Measurements from ENCODE around the gene ENDOV. TPM values are rescaled to one million over a fixed set of nuclear protein-coding genes. Genes with fewer than 3 reads are reported as not detected.

ENDOV gene
- total and polyA plus RNA-seq, 2 of the 13 experiments (the other 11 are each of a cell fraction or from before 2014, with no cell fraction given), result 15.1 to 17.1 TPM

DNA sequence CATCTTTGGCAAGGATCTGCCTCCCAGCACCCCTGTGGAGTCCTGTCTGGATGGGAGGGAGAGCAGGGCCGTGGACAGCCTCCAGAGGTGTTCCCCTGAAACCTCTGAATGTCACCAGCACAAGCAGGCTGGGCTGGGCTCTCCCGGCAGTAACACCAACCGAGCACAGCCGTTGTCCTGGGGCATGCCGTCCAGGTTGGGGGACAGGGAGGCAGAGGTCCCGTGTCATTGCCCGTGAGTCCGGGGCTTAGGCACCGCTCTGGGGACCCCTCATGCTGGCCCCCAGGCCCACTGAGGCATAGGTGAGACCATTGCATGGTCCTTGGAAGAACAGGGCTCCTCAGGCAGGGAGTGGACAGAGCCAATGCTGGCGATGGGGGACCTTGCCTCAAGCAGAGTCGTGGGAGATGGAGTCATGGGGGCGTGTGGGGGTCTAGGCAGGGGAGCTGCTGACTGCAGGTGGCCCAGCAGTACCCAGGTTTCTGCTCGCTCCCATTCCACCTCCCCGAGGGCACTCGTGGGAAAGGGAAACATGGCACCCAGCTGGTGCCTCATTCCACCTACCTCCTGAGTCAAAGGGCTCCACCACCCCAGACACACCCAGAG lies 17.5 kb downstream of the ENDOV start:
- Histone ChIP-seq H3K4me2 (ENCODE audit: low read depth, low read length) (no peak overlapping the region), H3K9ac (ENCODE audit: insufficient read depth, low read depth, low read length) (no peak overlapping the region), H3K9me3 (ENCODE audit: low read length) (no peaks in the 10 kb centered on the region), H3K4me1 (ENCODE audit: insufficient read depth, low read length) (no peaks in the 10 kb centered on the region), H2AFZ (ENCODE audit: low read length) (no peak overlapping the region), H3K36me3 (replicated peaks in 1 of 2; ENCODE audit: control insufficient read depth in 1 of 2, insufficient read depth in 2 of 2, low read length in 2 of 2) (no peaks in the 10 kb centered on the region), H4K20me1 (ENCODE audit: insufficient read depth, low read length) (no peaks in the 10 kb centered on the region; the same call in 1 of the 2 replicates), H3K27me3 (ENCODE audit: control insufficient read depth in 1 of 2, insufficient read depth in 2 of 2, low read length in 2 of 2) (peaks cover 2 to 8% of the 10 kb centered on the region in 2 experiments; a peak in 2 of 5 replicates), H3K27ac (ENCODE audit: extremely low read length, insufficient read depth, low read length) (no peak overlapping the region), H3K79me2 (ENCODE audit: insufficient read depth, low read length) (no peaks in the 10 kb centered on the region), H3K4me3 (replicated peaks in 1 of 3; ENCODE audit: insufficient read depth in 1 of 3, low read depth in 2 of 3, low read length in 3 of 3) (no peak overlapping the region)
- ChIA-PET POLR2A (no interaction called here), CTCF (ENCODE audit: low intra/inter-chr PET ratio, low total read pairs) (no interaction called here)
- no TSS peak for BruUV-seq (replicated peaks)
- in situ Hi-C loops (cut with HindIII; ENCODE audit: extremely low pct_ligation_motif_present, low pct_unique_long_range_greater_than_20kb) (no loop called here), intact Hi-C loops (cut with micrococcal nuclease; ENCODE audit: unreplicated experiment) (no loop called here)
- ATAC-seq (no peak; the same call in 2 of the 3 replicates), FAIRE-seq (no peak), DNase-seq (ENCODE audit: low spot score) (no peak)
- TF ChIP-seq SMAD3 (CRISPR knock-in tag; IDR thresholded peaks at IDR 0.05) (no peak), BORCS8-MEF2B (CRISPR knock-in tag; IDR thresholded peaks at IDR 0.05) (no peak)
- WGBS (ENCODE audit: low lambda C conversion rate), result 4% methylated on average over 4 of the region's 15 CpGs

DNA sequence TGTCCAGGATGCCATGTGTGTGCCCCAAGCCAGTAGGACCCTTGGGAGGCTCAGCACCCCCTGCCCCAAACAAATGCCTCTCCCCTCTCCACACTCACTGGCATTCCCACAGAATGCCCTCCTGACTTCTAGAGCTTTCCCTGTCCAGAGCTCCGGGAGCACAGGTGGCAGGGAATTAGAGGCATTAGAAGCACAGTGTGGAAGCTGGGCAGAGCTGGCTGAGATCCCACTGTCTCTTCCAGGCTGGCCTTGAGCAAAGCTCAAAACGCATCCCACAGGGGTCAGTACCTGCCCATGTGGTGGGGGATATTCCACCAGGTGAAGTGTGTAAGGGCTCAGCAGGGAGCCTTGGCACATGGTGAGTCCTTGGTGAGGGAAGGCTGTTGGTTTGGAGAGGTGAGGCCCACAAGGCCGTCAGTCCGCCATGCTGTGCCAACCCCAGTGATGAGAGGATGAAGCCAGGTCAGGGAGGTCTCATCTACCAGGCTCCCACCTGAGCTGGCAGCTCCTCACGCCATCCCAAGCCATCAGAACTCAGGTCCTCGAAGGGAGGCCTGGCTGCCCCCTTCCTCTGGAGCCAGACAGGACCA lies 18.1 kb downstream of the ENDOV start:
- Histone ChIP-seq H2AFZ (ENCODE audit: low read length) (no peak overlapping the region), H3K36me3 (replicated peaks in 1 of 2; ENCODE audit: control insufficient read depth in 1 of 2, insufficient read depth in 2 of 2, low read length in 2 of 2) (no peaks in the 10 kb centered on the region), H3K4me3 (replicated peaks in 1 of 3; ENCODE audit: insufficient read depth in 1 of 3, low read depth in 2 of 3, low read length in 3 of 3) (no peak overlapping the region), H3K4me1 (ENCODE audit: insufficient read depth, low read length) (no peaks in the 10 kb centered on the region), H3K27ac (ENCODE audit: extremely low read length, insufficient read depth, low read length) (no peak overlapping the region), H3K9me3 (ENCODE audit: low read length) (no peaks in the 10 kb centered on the region), H3K9ac (ENCODE audit: insufficient read depth, low read depth, low read length) (no peak overlapping the region), H3K4me2 (ENCODE audit: low read depth, low read length) (no peak overlapping the region), H4K20me1 (ENCODE audit: insufficient read depth, low read length) (no peaks in the 10 kb centered on the region; the same call in 1 of the 2 replicates), H3K79me2 (ENCODE audit: insufficient read depth, low read length) (no peaks in the 10 kb centered on the region), H3K27me3 (ENCODE audit: control insufficient read depth in 1 of 2, insufficient read depth in 2 of 2, low read length in 2 of 2) (peaks cover 2 to 12% of the 10 kb centered on the region in 2 experiments; a peak in 2 of 5 replicates)
- FAIRE-seq (no peak), ATAC-seq (no peak), DNase-seq (ENCODE audit: low spot score) (no peak)
- CTCF ChIA-PET (ENCODE audit: low intra/inter-chr PET ratio, low total read pairs), result no interaction called here
- no TSS peak for BruUV-seq (replicated peaks)
- intact Hi-C loops (cut with micrococcal nuclease; ENCODE audit: unreplicated experiment), result no loop called here
- WGBS (ENCODE audit: low lambda C conversion rate), result 0% methylated on average over 2 of the region's 6 CpGs
- in situ Hi-C loops (cut with HindIII; ENCODE audit: extremely low pct_ligation_motif_present, low pct_unique_long_range_greater_than_20kb), result no loop called here
- POLR2A ChIA-PET, result no interaction called here
- TF ChIP-seq ZNF75D (CRISPR knock-in tag; IDR thresholded peaks at IDR 0.05; ENCODE audit: borderline replicate concordance) (no peak), RBFOX2 (IDR thresholded peaks at IDR 0.05; ENCODE audit: low read depth, low read length) (no peak), ZNF850 (CRISPR knock-in tag; conservative IDR thresholded peaks at IDR 0.05) (no peak), GATAD1 (CRISPR knock-in tag; IDR thresholded peaks at IDR 0.05) (no peak), ZNF510 (CRISPR knock-in tag; IDR thresholded peaks at IDR 0.05; ENCODE audit: low read depth) (no peak), ZSCAN30 (CRISPR knock-in tag; IDR thresholded peaks at IDR 0.05) (no peak), BORCS8-MEF2B (CRISPR knock-in tag; IDR thresholded peaks at IDR 0.05) (no peak), ZNF780A (CRISPR knock-in tag; IDR thresholded peaks at IDR 0.05) (no peak), RFX5 (IDR thresholded peaks at IDR 0.05; ENCODE audit: low read depth, low read length) (no peak), FOSL2 (CRISPR knock-in tag; IDR thresholded peaks at IDR 0.05) (no peak), KDM5B (CRISPR knock-in tag; IDR thresholded peaks at IDR 0.05; ENCODE audit: borderline replicate concordance) (no peak), HES4 (CRISPR knock-in tag; IDR thresholded peaks at IDR 0.05; ENCODE audit: borderline replicate concordance) (no peak), ZNF547 (CRISPR knock-in tag; IDR thresholded peaks at IDR 0.05) (no peak), BRD4 (CRISPR knock-in tag; IDR thresholded peaks at IDR 0.05) (no peak), RFX1 (IDR thresholded peaks at IDR 0.05) (no peak)
- TF ChIP-seq, protein P1, sequence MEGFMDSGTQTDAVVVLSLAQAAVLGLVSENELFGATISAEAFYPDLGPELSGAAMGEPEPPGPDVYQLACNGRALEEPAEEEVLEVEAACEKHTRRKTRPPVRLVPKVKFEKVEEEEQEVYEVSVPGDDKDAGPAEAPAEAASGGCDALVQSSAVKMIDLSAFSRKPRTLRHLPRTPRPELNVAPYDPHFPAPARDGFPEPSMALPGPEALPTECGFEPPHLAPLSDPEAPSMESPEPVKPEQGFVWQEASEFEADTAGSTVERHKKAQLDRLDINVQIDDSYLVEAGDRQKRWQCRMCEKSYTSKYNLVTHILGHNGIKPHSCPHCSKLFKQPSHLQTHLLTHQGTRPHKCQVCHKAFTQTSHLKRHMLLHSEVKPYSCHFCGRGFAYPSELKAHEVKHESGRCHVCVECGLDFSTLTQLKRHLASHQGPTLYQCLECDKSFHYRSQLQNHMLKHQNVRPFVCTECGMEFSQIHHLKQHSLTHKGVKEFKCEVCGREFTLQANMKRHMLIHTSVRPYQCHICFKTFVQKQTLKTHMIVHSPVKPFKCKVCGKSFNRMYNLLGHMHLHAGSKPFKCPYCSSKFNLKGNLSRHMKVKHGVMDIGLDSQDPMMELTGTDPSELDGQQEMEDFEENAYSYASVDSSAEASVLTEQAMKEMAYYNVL (CRISPR knock-in tag; IDR thresholded peaks at IDR 0.05; ENCODE audit: borderline replicate concordance), result no peak
